ENCODE data around the gene TRAF3.
A peak's percentile ranks its signal among the peaks of the same experiment; 100 is the strongest.

The TRAF3 gene

DNA sequence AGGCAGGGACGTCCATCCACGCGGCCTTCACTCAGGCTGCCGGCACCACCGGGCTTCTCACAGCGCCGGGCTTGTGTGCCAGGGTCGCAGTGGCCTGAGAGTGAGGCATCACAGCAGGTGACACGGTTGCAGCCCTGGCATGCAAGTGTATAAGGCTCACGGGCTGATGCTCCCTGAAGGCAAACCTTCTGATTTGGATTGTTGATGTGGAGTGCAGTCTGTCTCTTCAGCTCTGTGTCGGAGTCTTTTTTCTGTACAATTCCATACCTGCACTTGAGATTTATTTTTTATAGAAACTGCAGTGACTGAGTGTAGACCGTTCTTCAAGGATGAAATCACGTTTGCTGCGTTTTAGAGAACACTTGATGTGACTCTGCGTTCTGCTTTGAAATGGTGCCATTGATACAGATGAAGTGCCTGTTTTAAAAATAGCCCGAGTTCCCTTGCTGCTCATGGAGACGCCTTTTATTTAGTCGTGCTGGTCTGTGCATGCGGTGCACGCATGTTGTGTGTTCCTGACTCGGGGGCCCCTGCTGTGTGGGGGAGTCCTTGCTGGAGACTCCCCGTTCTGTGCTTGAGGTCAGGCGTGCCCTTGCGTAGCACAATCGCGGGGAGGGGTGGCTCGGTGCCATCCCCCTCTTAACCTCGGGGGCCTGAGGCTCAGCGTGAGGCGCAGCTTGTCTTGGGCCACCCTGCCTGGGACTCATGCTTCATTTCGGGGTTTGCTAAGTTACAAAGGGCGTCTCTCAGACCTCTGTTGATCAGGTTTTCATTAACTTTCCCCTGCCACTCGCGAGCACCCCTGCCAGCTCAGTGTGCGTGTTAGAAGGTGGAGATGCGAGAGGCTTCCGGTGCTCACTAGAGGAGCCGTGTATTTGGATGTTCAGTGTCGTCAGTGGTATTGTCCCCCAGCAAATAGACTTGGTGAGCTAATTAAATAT is 123.7 kb downstream of the TRAF3 start:
- peak; percentile 85 for DNase-seq (ENCODE audit: low read depth)
- peak overlapping the region; percentile 19 for H3K4me3 ChIP-seq (ENCODE audit: low read depth, low read length)
- TF ChIP-seq, protein P1, sequence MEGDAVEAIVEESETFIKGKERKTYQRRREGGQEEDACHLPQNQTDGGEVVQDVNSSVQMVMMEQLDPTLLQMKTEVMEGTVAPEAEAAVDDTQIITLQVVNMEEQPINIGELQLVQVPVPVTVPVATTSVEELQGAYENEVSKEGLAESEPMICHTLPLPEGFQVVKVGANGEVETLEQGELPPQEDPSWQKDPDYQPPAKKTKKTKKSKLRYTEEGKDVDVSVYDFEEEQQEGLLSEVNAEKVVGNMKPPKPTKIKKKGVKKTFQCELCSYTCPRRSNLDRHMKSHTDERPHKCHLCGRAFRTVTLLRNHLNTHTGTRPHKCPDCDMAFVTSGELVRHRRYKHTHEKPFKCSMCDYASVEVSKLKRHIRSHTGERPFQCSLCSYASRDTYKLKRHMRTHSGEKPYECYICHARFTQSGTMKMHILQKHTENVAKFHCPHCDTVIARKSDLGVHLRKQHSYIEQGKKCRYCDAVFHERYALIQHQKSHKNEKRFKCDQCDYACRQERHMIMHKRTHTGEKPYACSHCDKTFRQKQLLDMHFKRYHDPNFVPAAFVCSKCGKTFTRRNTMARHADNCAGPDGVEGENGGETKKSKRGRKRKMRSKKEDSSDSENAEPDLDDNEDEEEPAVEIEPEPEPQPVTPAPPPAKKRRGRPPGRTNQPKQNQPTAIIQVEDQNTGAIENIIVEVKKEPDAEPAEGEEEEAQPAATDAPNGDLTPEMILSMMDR (IDR thresholded peaks at IDR 0.05; ENCODE audit: insufficient read depth, low read depth, low read length, missing control alignments), result no peak

DNA sequence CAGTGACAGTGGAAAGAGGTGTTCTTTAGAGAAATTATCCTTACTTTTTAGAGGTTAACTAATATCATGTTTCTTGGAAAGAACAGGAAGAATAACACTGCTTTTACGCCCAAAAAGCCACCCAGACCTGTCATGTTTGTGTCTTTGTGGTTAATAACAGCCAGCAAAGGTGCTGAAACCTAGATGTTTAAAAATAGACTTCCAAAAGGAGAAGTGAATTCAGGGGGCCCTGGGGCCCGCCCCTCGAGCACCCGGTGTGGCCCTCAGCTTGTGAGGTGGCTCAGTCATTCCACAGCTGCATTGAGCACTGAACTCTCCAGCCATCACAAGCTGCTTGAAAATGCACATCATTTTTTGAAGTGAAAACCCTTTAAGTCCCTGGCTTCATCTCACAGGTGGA is 124.4 kb downstream of the TRAF3 start:
- peak; percentile 94 for DNase-seq (ENCODE audit: low read depth)
- TF ChIP-seq, protein P1 (IDR thresholded peaks at IDR 0.05; ENCODE audit: insufficient read depth, low read depth, low read length, missing control alignments), result no peak
- peak overlapping the region; percentile 30 for H3K4me3 ChIP-seq (ENCODE audit: low read depth, low read length)

DNA sequence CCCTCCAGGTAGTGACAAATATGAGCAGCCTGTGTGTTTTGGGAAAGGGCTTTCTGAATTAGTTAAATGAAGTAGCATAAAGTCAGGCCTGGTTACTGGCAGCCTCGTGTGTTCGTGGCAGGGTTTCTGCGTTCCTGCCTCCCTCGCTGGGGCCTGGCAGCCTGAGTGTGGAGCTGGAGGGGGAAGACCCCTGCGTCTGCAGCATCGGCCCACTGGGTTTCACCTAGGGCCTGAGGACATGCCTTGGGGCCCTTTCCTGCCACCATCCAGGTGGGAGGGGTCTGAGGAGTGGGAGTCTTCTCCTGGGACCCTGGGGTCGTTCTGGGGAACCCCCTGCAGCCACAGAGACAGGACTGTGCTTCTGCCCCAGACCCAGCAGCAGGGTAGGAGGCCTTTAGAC is 124.8 kb downstream of the TRAF3 start:
- TF ChIP-seq, protein P1 (IDR thresholded peaks at IDR 0.05; ENCODE audit: insufficient read depth, low read depth, low read length, missing control alignments), result no peak
- peak overlapping the region; percentile 30 for H3K4me3 ChIP-seq (ENCODE audit: low read depth, low read length)
- DNase-seq (ENCODE audit: low read depth), result no peak

DNA sequence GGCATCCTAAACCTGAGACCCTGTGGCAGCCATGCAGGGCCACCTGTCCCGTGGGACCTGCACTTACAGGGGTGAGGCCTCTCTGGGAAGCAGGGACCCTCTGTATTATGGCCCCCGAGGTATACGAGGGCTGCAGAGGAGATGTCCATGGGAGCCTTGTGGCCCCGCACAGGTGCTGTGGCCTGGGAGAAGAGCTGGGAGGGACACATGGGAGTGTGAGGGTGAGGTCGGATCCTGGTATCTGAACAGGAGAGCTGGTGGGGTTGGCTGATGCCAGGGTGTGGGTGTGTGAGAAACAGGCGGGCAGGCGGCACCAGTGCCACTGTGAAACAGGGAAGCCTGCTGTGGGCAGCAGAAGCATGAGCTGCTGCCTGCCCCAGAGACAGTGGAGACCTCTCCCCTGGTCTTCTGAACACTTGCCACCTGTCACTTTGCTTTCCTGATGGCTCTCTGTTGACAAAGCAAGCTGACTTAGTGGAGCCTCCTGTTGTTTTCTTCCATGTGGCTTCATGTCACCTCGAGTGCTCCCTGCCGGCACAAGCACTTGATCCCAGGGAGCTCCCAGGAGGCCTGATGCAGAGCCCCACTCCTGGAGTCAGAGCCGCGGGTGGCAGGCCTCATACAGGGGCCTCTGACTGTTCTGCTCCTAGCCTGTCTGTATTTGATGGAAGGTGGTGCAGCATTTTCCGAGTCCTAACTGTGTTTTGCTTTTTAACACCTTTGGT is 125.4 kb downstream of the TRAF3 start:
- peak overlapping the region; percentile 30 for H3K4me3 ChIP-seq (ENCODE audit: low read depth, low read length)
- TF ChIP-seq, protein P1 (IDR thresholded peaks at IDR 0.05; ENCODE audit: insufficient read depth, low read depth, low read length, missing control alignments), result no peak
- DNase-seq (ENCODE audit: low read depth), result no peak

DNA sequence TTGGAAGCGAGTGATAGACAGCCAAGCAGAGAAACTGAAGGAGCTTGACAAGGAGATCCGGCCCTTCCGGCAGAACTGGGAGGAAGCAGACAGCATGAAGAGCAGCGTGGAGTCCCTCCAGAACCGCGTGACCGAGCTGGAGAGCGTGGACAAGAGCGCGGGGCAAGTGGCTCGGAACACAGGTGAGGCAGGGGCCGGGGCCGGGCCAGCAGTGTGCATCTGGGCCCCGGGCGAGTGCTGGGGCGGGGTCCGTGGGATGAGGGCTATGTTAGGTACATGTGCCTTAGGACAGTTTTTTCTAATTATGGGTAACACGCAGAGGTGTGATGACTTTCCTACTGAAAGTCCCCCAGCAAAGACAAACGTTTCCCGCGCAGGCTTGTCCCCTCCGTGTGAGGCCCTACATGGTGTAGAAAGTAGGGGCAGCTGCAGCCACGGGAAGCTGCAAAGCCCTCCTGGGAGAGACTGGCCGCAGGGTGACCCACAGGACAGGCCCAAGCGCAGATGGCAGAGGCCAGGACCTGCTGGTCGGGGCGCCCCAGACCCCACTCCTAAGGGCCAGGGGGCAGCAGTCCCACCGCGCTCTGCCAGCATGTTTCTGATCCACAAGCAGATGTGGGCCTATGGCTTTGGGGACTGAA is 126.1 kb downstream of the TRAF3 start:
- DNase-seq (ENCODE audit: low read depth), result no peak
- TF ChIP-seq, protein P1 (IDR thresholded peaks at IDR 0.05; ENCODE audit: insufficient read depth, low read depth, low read length, missing control alignments), result no peak
- H3K4me3 ChIP-seq (ENCODE audit: low read depth, low read length), result no peak overlapping the region

DNA sequence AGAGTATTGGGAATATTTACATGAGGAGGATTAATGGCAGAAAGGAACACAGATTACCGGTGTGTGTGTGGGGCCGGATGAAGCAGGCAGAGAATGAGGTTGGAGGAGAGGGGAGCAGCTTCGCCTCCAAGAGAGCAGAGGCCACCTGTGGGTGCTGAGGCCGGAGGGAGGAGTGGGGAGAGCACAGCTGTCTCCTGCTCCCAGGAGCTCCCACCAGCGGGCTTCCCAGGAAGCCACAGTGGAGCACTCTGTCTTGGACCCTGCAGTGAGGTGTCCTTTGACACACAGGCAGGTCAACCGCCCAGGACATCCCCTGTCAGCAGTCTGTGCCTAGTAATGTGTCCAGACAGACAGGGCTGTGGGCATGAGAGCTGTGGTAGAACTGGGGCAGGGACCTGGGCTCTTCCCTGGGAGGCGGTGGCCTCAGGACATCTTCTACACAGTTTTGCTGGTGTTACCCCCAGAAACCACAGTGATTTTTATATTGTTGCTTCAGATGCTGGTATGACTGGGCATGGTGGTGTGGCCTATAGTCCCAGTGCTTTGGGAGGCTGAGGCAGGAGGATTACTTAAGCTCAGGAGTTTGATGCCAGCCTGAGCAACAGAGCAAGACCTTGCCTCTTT is 126.8 kb downstream of the TRAF3 start:
- TF ChIP-seq, protein P1 (IDR thresholded peaks at IDR 0.05; ENCODE audit: insufficient read depth, low read depth, low read length, missing control alignments), result no peak
- H3K4me3 ChIP-seq (ENCODE audit: low read depth, low read length), result no peak overlapping the region
- DNase-seq (ENCODE audit: low read depth), result no peak
